ENCODE data around the gene ARF1. TPM values are rescaled to one million over a fixed set of nuclear protein-coding genes. Genes with fewer than 3 reads are reported as not detected.
A peak's percentile ranks its signal among the peaks of the same experiment; 100 is the strongest.

ARF1 gene
- total RNA-seq, 2 donors from 2014 or later = 469 to 500 TPM

- DNase-seq (peak in 1 of 2 donors; percentile 21), ATAC-seq (no peak)
- intact Hi-C loops (cut with DNase I, micrococcal nuclease) = no loop called here
Observed at GRCh38 chr1:228079601-228080263, 2.8 kb upstream of the ARF1 start.

GRCh38 chr1:228081144-228081543, 1.4 kb upstream of the ARF1 start:
- DNase-seq (peak in 1 of 2 donors; percentile 15), ATAC-seq (no peak)
- intact Hi-C loops (cut with DNase I, micrococcal nuclease) = no loop called here

GRCh38 chr1:228081578-228082213, 812 bp upstream of the ARF1 start:
- DNase-seq = no peak
- ATAC-seq = peak; percentile 23
- intact Hi-C loops (cut with DNase I, micrococcal nuclease) = no loop called here

DNA sequence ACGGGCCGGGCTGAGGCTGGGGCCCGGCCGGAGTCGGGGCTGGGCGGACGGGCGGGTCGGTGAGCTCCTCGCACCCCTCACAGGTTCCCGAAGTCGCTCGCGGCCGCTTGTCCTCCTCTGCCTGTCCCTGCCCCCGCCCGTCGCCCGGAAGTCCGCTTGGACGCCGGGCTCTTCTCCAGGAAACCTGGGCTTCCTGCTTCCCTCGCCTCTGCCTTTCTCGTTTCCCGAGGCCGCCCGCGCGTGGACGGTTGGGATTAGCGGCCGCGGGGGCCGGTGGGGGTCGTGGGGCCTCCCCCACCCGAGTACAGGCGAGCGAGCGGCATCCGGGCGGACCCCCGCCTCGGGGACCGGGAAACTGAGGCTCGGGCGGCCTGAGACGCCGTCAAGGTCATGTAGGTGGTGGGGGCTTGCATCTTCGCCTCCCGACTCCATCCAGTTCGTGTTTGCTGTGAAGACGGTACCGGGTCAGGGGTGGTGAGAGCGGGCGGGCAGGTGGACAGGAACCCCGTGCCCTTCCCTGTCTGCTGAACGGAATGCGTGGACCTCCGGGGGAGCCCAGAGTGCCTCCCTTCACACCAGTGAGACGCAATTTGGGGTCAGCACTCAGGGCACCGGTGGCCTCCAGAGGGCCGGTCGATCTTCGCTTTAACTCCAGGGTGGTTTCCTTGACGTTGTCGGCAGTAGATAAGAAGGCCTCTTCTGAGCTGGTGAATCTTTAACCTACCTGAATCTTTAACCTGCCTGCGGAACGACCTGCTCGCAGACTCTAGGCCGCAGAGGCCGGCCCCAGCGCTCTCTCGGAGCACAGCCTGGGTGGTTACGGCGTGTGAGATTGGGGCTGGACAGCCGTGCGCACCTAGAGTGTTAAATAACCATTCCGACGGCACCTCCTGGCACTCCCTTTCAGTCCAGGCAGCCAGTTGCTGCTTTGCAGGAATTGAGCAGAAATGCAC, 686 bp downstream of the ARF1 start:
- intact Hi-C loops (cut with DNase I, micrococcal nuclease) = no loop called here
- peak; percentile 49 for ATAC-seq
- DNase-seq = peak in 1 of 2 donors; percentile 73

GRCh38 chr1:228083871-228084278, 1.4 kb downstream of the ARF1 start:
- ATAC-seq (no peak), DNase-seq (no peak)
- intact Hi-C loops (cut with DNase I, micrococcal nuclease) = no loop called here

DNA sequence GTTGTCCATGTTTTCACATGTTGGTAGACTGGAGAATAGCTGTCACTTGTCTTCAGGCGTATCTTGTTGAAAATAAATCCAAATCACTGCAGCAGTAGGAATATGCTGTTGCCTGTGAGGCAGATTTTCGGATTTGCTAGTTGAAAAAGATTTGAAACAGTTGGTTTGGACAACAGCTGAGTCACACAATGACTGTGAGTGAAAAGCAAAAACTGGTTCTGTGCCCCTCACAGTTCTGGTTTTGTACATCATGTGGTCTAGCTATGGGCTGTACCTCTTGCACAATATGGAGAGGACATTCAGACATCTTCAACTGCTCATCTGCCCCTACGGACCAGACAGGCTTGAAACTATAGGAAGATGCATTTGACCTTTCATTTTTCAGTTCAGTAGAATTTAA, 1.8 kb downstream of the ARF1 start:
- intact Hi-C loops (cut with DNase I, micrococcal nuclease) = no loop called here
- DNase-seq (no peak), ATAC-seq (no peak)

DNA sequence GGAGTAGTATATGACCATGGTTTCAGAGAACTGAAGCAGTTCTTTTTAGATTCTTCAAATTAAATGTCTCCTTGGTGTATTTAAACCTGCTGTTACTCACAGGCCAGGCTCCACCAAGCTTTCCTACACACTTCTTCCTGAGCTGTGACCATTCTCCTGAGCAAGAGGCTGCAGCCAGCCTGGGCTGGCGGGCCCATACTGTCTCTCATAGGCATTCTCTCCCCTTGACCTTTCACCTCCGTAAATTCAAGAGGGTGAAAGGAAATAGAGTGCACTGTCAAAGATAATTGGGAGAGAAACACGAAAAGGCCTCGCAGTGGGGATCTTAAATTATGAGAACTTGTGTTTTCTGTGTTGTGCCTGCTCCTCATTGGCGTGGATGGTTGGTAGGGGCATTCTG, 2.3 kb downstream of the ARF1 start:
- no peak for ATAC-seq
- intact Hi-C loops (cut with DNase I, micrococcal nuclease) = no loop called here
- DNase-seq = no peak

DNA sequence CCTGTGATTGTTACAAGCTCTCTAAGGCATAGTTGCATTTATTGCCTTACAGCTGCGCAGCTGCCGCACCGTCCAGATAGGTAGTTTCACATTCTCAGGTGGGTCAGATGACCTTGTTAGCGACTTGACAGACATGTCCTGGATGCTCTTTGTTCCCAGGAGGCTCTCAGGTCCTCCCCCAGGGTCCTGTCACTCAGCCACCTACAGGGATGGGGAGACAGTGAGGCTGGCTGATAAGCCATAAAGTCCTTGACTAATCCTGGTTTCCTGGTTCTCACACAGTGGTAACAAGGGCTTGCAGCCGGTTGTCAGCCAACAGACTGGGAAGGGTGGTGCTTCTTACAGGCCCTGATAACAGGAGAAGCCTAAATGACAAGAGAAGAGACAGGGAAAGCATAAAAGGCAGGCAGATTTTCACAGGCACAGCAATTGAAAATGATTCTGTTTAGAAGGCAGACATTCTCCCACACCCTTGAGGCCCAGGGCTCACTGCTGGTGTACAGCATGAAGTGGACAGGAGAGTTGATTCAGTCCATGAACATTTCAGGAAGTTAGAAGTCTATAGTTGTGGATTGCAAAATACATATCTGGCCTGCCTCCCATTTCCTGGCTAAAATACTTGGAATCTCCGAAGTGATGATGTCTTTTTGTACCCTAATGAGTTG, 2.9 kb downstream of the ARF1 start:
- intact Hi-C loops (cut with DNase I, micrococcal nuclease) = no loop called here
- peak; percentile 52 for ATAC-seq
- peak; percentile 41 to 68 for DNase-seq

GRCh38 chr1:228087771-228088251, 5.3 kb downstream of the ARF1 start:
- intact Hi-C loops (cut with DNase I, micrococcal nuclease) = no loop called here
- ATAC-seq (no peak), DNase-seq (no peak)

DNA sequence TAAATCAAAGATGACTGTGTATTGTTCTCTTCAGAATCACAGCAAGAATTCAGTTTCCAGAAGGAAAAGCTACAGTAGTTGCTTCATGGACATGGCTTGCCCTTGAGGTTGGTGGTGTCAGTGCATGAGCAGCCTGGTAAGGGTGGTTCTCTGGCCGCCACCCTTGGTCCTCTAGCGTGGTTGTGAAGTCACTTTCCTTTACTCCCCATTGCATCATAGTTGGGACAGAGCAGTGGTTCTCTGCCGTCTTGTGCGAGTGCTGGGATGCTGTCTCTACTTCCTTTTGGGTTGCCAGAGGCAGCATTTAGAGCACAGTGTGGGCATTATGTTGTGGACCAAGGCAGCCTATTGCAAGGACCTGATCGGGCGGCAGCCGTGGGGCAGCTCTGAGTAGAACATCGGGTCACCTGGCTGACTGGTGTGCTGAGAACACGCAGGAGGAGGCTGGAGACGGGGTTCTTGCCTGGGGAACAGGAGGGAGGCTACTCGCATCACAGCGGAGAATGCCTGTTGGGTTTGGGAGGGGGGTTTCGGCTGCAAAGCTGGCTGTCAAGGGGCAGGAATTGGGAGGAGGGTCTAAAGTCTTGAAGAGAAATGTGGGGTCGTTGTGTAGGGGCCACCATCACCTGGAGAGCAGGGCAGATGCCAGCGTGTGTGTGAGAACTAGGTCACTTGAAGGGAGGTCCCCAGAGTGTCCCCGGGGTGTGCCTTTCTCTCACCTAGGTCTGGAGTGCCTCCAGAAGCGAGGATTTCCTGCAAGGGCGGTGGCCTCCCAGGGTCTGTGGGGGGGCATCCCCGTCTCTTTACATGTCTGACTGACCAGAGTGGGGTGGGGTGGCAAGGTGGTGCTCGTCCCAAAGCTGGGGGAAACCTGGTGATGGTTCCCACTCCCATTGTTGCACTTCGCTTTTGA, 6.3 kb downstream of the ARF1 start:
- intact Hi-C loops (cut with DNase I, micrococcal nuclease) = no loop called here
- DNase-seq (no peak), ATAC-seq (no peak)

- ATAC-seq (no peak), DNase-seq (no peak)
- intact Hi-C loops (cut with DNase I, micrococcal nuclease) = no loop called here
Observed at GRCh38 chr1:228089519-228090380, 7.2 kb downstream of the ARF1 start.

DNA sequence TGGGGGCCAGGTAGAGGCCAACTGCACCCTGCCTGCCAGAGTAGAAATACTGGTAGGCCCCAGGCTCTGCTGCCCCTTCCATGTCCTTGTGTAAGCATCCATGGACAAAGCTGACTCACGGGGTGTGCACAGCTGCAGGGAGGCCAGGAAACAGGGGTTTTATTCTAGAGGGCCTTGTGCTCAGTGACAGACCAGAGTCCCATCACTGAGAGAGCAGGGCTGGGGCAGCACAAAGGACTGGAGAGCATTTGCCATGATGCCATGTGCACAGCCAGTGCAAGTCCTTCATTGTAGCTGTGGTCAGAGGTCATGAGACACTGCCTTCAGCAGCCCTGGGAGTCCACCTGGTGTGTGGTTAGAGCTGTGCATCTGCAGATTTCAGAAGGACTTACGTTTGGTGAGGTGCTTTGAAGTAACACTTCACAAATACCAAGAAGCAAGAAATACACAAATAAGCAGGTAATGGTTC, 8.1 kb downstream of the ARF1 start:
- ATAC-seq = peak; percentile 20
- intact Hi-C loops (cut with DNase I, micrococcal nuclease) = no loop called here
- no peak for DNase-seq

DNA sequence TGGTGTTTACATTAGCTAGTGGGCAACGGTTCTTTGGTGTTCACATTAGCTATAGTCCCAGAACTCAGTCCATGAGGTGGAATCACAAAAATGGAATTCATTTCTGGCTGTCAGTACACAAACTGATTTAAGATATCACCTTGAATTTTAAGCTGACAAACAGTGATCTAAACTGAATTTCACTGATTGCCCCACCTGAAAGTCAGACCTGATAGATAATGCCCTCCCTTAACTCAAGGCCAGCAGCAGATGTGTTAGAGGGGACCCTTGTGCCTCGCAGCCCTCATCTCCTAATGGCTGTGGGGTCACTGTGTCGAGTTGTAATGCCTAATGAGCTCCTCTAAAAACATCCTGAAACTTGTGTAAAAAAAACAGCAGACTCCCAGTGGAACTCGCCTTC, 8.6 kb downstream of the ARF1 start:
- DNase-seq = no peak
- intact Hi-C loops (cut with DNase I, micrococcal nuclease) = no loop called here
- ATAC-seq = no peak

GRCh38 chr1:228092342-228093049, 10.0 kb downstream of the ARF1 start:
- DNase-seq (no peak), ATAC-seq (no peak)
- intact Hi-C loops (cut with DNase I, micrococcal nuclease) = no loop called here

- intact Hi-C loops (cut with DNase I, micrococcal nuclease) = no loop called here
- ATAC-seq = no peak
- DNase-seq = no peak
Observed at GRCh38 chr1:228093050-228093906, 10.8 kb downstream of the ARF1 start.
